Cardiac fibroblast (primary cell): ENCODE measurements around the gene NECAP2.

ENCODE experiments used
- DNase-seq, 2 donors: peaks; one replicate each; pipeline versions ENCODE4 v3.0.0 to v3.0.0-alpha.2; 2010; ENCODE audit warnings: low read depth in 2 of 2
- H3K4me3 ChIP-seq, 2 donors: replicated peaks in 1 of 2; 1 replicate in 1 of 2; 2 replicates in 1 of 2; pipeline ENCODE4 v1.5.1; 2011; ENCODE audit warnings: low read depth in 2 of 2, low read length in 2 of 2, mild to moderate bottlenecking in 2 of 2, moderate library complexity in 1 of 2
- TF ChIP-seq, protein P1 (sequence below): IDR thresholded peaks from one replicate; pipeline ENCODE4 v1.5.1; 2011; ENCODE audit warnings: low read depth, mild to moderate bottlenecking, low read length, inconsistent platforms

The NECAP2 gene

DNA sequence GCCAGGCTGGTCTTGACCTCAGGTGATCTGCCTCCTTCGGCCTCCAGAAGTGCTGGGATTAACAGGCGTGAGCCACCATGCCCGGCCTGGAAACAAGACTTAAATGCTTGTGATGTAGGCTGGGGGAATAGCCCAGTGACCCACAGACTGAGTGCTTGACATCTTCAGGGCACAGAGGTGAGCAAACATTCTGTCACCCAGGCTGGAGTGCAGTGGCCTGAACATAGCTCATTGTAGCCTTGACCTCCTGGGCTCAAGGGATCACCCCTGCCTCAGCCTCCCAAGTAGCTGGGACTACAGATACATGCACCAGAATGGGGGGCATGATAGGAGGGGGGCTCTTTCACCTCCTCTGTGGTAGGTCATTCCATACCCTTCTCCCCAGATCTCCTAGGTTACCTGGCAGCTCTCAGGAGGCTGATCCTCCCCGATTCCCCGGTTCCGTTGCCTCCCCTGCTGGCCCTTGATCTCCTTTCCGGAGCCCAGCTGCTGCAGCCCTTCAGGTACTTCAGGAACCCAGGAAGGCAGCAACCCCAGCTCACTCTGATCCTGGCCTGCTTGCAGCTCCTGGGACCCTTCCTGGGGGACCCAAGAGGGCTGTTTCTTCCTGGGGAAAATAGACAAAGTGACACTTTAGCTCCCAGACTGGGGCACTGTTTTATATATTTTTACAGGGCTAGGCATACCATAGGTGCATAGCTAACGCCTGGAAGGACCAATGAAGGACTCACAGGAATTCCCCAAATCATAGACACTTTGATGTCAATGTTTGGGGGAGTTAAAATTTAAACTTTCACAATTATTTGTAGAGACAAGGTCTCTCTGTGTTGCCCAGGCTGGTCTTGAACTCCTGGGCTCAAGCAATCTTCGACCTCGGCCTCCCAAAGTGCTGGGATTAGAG lies 15.1 kb upstream of the NECAP2 start:
- TF ChIP-seq, protein P1, sequence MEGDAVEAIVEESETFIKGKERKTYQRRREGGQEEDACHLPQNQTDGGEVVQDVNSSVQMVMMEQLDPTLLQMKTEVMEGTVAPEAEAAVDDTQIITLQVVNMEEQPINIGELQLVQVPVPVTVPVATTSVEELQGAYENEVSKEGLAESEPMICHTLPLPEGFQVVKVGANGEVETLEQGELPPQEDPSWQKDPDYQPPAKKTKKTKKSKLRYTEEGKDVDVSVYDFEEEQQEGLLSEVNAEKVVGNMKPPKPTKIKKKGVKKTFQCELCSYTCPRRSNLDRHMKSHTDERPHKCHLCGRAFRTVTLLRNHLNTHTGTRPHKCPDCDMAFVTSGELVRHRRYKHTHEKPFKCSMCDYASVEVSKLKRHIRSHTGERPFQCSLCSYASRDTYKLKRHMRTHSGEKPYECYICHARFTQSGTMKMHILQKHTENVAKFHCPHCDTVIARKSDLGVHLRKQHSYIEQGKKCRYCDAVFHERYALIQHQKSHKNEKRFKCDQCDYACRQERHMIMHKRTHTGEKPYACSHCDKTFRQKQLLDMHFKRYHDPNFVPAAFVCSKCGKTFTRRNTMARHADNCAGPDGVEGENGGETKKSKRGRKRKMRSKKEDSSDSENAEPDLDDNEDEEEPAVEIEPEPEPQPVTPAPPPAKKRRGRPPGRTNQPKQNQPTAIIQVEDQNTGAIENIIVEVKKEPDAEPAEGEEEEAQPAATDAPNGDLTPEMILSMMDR: no peak
- H3K4me3 ChIP-seq: no peak overlapping the region
- DNase-seq: no peak

DNA sequence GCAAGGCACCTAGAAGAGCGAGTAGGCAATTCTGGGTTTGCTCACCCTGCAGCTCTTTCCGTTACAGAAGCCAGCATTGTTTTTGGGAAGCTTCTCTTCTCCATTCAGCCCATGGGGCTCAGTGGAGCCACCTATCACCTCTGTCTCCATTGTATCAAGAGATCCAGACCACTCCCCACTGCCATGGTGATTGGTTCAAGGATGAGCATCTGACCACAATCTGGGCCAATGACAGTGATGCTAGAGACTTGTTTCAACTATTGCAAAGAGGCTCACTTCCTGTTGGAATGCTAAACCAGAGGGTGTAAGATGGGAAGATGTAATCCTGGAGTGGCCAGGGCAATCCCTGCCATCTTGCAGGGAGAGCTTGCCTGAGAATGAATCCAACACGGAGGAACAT lies 9.9 kb upstream of the NECAP2 start:
- peak; percentile 6 to 19 for DNase-seq
- TF ChIP-seq, protein P1: no peak

DNA sequence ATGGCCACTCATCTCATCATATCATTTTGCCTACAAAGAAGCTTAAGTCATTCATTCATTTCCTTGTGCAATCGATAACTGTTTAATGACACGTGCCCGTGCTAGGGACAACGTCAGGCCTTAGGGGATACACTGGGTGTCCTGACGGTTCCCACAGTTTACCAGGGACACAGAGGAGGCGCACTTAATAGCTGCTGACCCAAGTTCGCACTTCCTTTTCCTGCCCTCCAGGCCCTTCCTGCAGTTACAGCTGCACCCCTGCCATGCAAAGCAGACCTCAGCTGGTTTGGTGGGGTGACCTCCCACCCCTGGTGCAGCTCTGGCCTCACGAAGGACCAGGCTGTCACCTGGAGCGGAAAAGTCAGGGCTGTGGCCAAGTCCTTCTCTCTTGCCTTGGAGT lies 7.5 kb upstream of the NECAP2 start:
- TF ChIP-seq, protein P1: no peak
- DNase-seq: no peak
- H3K4me3 ChIP-seq: no peak overlapping the region

More for the DNA sequence above, 9.9 kb upstream of the NECAP2 start:
- no peak overlapping the region for H3K4me3 ChIP-seq

DNA sequence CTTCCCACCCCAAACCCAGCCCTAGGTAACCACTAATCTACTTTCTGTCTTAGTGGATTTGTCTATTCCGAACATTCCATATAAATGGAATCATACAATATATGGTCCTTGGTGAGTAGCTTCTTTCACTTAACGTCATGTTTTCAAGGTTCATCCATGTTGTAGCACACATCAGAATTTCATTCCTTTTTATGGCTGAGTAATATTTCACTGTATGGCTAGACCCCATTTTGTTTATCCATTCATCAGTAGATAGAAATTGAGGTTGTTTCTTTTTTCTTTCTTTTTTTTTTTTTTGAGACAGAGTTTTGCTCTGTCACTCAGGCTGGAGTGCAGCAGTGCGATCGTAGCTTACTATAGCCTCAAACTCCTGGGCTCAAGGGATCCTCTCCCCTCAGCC lies 6.5 kb upstream of the NECAP2 start:
- no peak for DNase-seq
- TF ChIP-seq, protein P1: no peak
- H3K4me3 ChIP-seq: no peak overlapping the region

DNA sequence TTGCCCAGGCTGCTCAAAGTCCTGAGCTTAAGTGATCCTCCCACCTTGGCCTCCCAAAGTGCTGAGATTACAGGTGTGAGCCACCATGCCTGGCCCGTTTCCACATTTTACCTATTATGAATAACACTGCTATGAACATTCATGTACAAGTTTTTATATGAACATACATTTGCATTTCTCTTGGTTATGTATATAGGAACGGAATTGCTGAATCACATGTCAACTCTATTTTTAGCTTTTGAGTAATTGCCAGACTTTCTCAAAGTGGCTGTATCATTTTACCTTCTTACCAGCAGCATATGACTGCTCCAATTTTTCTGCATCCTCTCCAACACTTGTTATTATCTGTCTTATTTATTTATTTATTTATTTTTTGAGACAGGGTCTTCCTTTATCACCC lies 6.0 kb upstream of the NECAP2 start:
- H3K4me3 ChIP-seq: no peak overlapping the region
- TF ChIP-seq, protein P1: no peak
- peak; percentile 10 to 23 for DNase-seq

DNA sequence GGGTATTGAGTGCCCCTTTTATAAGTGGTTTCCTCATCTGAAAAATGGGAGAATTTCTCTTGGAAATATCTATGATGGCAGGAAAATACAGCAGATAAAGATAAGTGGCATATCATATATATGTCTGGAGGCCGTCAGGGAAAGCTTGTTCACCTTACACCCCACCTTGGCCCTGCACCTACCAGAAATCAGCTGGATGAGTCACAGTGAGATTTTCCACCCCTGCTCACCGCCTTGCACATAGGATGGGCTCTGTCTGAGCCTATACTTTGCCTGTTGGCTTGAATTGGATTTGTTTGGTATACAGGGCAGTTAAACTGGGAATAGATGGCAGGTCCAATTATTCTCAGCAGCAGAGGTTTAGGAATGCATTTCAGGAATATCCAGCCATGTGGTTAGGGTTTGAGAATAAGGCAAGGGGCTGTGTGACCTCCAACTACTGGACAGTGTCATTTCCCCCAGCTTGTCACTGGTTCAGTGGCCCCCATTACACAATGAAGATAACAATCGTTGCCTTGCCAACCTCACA lies 3.5 kb upstream of the NECAP2 start, which contains the start of gene SPATA21:
SPATA21 (minus strand) TSS at position 479 of the 529 bp plus-strand sequence. CDS start 6,053 bp downstream, outside the sequence.
- TF ChIP-seq, protein P1: no peak
- H3K4me3 ChIP-seq: no peak within 1 kb of the TSS
- no peak for DNase-seq
